HepG2 (cell line): Measurements from ENCODE around the gene AP5Z1. TPM values are rescaled to one million over a fixed set of nuclear protein-coding genes. Genes with fewer than 3 reads are reported as not detected.

Experiments used
- ATAC-seq: fragments of 200-7000 bp; cut with Tn5 transposase; 3 replicates; pipeline ENCODE4 v1.9.1; 2020; ENCODE audit warnings: mild to moderate bottlenecking, moderate library complexity
- BruUV-seq: library from RNA; stranded (reverse); fragments of 400-500 nt; replicated peaks from 2 replicates; lab custom pipeline; 2021; lab: Mats Ljungman, UMichigan
- CTCF ChIA-PET: fragments of 300-600 bp; formaldehyde crosslinking; extraction: SDS; loops from one replicate; lab custom pipeline; 2021; ENCODE audit warnings: low total read pairs, inconsistent platforms, low intra/inter-chr PET ratio; lab: Yijun Ruan, JAX
- POLR2A ChIA-PET: fragments of 350-600 bp; sonication (Branson Sonifier 250); formaldehyde crosslinking; loops from one replicate; lab custom pipeline; 2020; ENCODE audit warnings: antibody characterized with exemption, inconsistent platforms; lab: Yijun Ruan, JAX
- DNase-seq: peaks from one replicate; pipeline ENCODE4 v3.0.0-alpha.2; 2015; ENCODE audit warnings: low spot score
- FAIRE-seq: peaks from 3 replicates; lab custom pipeline; 2011; peaks lifted over from hg19 to GRCh38; lab: Jason Lieb, UNC
- H2AFZ ChIP-seq: one replicate; pipeline ENCODE4 v1.6.1; 2011; ENCODE audit warnings: low read length, inconsistent platforms
- H3K27ac ChIP-seq: fragments of 300-600 bp; 3 replicates; pipeline ENCODE4 v1.8.0; 2011; ENCODE audit warnings: mixed run types, mild to moderate bottlenecking, mixed read lengths, low read length, inconsistent platforms; ENCODE audit not compliant: insufficient read depth; ENCODE audit errors: extremely low read length
- H3K27me3 ChIP-seq, 2 experiments: fragments of 200-600 bp in 1 of 2; 2 replicates in 1 of 2; 3 replicates in 1 of 2; pipeline versions ENCODE4 v1.6.0 to v1.8.0; 2011; ENCODE audit warnings: low read length in 2 of 2, mild to moderate bottlenecking in 2 of 2, moderate library complexity in 2 of 2, inconsistent platforms in 1 of 2; ENCODE audit not compliant: insufficient read depth in 2 of 2, control insufficient read depth in 1 of 2
- H3K36me3 ChIP-seq, 2 experiments: fragments of 200-600 bp in 1 of 2; replicated peaks in 1 of 2; 2 replicates in 1 of 2; 3 replicates in 1 of 2; pipeline versions ENCODE4 v1.5.1 to v1.8.0; 2011; ENCODE audit warnings: low read length in 2 of 2, inconsistent platforms in 1 of 2; ENCODE audit not compliant: insufficient read depth in 2 of 2, control insufficient read depth in 1 of 2
- H3K4me1 ChIP-seq: 2 replicates; pipeline ENCODE4 v1.5.1; 2012; ENCODE audit warnings: low read length, inconsistent platforms; ENCODE audit not compliant: insufficient read depth
- H3K4me2 ChIP-seq: 2 replicates; pipeline ENCODE4 v1.6.0; 2011; ENCODE audit warnings: low read depth, low read length, inconsistent platforms
- H3K4me3 ChIP-seq, 3 experiments: fragments of 200-600 bp in 1 of 3; sonication (generic), shearing (Covaris generic) in 1 of 3; replicated peaks in 1 of 3; 2 replicates each; pipeline ENCODE4 v1.5.1; 2011 to 2016; ENCODE audit warnings: low read length in 3 of 3, inconsistent platforms in 2 of 3, low read depth in 2 of 3, mild to moderate bottlenecking in 2 of 3, control low read depth in 1 of 3, mixed read lengths in 1 of 3; ENCODE audit not compliant: insufficient read depth in 1 of 3
- H3K79me2 ChIP-seq: one replicate; pipeline ENCODE4 v1.6.1; 2011; ENCODE audit warnings: low read length, inconsistent platforms; ENCODE audit not compliant: insufficient read depth
- H3K9ac ChIP-seq: 2 replicates; pipeline ENCODE4 v1.6.0; 2011; ENCODE audit warnings: mild to moderate bottlenecking, low read depth, low read length, inconsistent platforms; ENCODE audit not compliant: insufficient read depth
- H3K9me3 ChIP-seq: 2 replicates; pipeline ENCODE4 v1.5.1; 2012; ENCODE audit warnings: mild to moderate bottlenecking, low read length
- H4K20me1 ChIP-seq: 2 replicates; pipeline ENCODE4 v1.6.0; 2011; ENCODE audit warnings: inconsistent platforms, mild to moderate bottlenecking, low read length, moderate library complexity; ENCODE audit not compliant: insufficient read depth
- AGO2 ChIP-seq: fragments of 200-400 bp; formaldehyde crosslinking; optimal IDR thresholded peaks from 2 replicates; pipeline ENCODE3; 2017; ENCODE audit warnings: mild to moderate bottlenecking, low read depth, low read length, moderate library complexity
- ATAD3A ChIP-seq: sonication (generic); formaldehyde crosslinking; IDR thresholded peaks from 2 replicates; pipeline ENCODE4 v1.4.0; 2020; ENCODE audit warnings: missing genetic modification reagents
- E2F1 ChIP-seq: sonication (generic); formaldehyde crosslinking; IDR thresholded peaks from 2 replicates; pipeline ENCODE4 v1.5.0; 2020; ENCODE audit warnings: missing genetic modification reagents
- GTF2F1 ChIP-seq: fragments of 150-350 bp; IDR thresholded peaks from 2 replicates; pipeline ENCODE4 v1.6.1; 2014; ENCODE audit warnings: low read length
- ISX ChIP-seq: sonication (generic); formaldehyde crosslinking; conservative IDR thresholded peaks from 2 replicates; pipeline ENCODE4 v1.5.0; 2020; ENCODE audit warnings: missing genetic modification reagents
- LCORL ChIP-seq, 2 experiments: fragments of 450-650 bp in 1 of 2; sonication (generic) in 1 of 2; formaldehyde crosslinking in 1 of 2; IDR thresholded peaks; 2 replicates each; pipeline versions ENCODE4 v1.5.0 to v1.6.1; 2017 to 2020; ENCODE audit warnings: antibody characterized with exemption in 1 of 2, missing genetic modification reagents in 1 of 2
- POLR2A ChIP-seq, 2 experiments: IDR thresholded peaks; 2 replicates each; pipeline ENCODE4 v1.6.1; 2011; ENCODE audit warnings: low read depth in 2 of 2, low read length in 2 of 2, mild to moderate bottlenecking in 1 of 2, moderate library complexity in 1 of 2; ENCODE audit not compliant: insufficient read depth in 1 of 2
- RXRB ChIP-seq: IDR thresholded peaks from 2 replicates; pipeline ENCODE4 v1.6.1; 2016; ENCODE audit warnings: borderline replicate concordance, missing genetic modification reagents, missing compliant biosample characterization
- SALL1 ChIP-seq: sonication (generic); formaldehyde crosslinking; IDR thresholded peaks from 2 replicates; pipeline ENCODE4 v1.8.0; 2022; ENCODE audit warnings: mild to moderate bottlenecking, missing genetic modification reagents
- SOX13 ChIP-seq, 3 experiments: fragments of 450-650 bp in 1 of 3; sonication (generic) in 1 of 3; formaldehyde crosslinking in 1 of 3; IDR thresholded peaks in 2 of 3; conservative IDR thresholded peaks in 1 of 3; 2 replicates each; pipeline versions ENCODE4 v1.5.0 to v1.6.1; 2016 to 2020; ENCODE audit warnings: antibody characterized with exemption in 1 of 3, mild to moderate bottlenecking in 1 of 3, missing compliant biosample characterization in 1 of 3, missing genetic modification reagents in 1 of 3, moderate library complexity in 1 of 3
- ZC3H13 ChIP-seq: sonication (generic); formaldehyde crosslinking; IDR thresholded peaks from 2 replicates; pipeline ENCODE4 v1.8.1; 2023; ENCODE audit warnings: mild to moderate bottlenecking, missing genetic modification reagents, moderate library complexity
- ZFP36L1 ChIP-seq: sonication (generic); formaldehyde crosslinking; IDR thresholded peaks from 2 replicates; pipeline ENCODE4 v1.8.0; 2022; ENCODE audit warnings: mild to moderate bottlenecking, missing genetic modification reagents, moderate library complexity
- ZNF710 ChIP-seq: sonication (generic); formaldehyde crosslinking; IDR thresholded peaks from 2 replicates; pipeline ENCODE4 v1.5.0; 2020; ENCODE audit warnings: mild to moderate bottlenecking, missing genetic modification reagents, borderline replicate concordance
- ZNF891 ChIP-seq: sonication (generic); formaldehyde crosslinking; IDR thresholded peaks from 2 replicates; pipeline ENCODE4 v1.5.0; 2020; ENCODE audit warnings: mild to moderate bottlenecking, missing genetic modification reagents
- ZSCAN31 ChIP-seq: sonication (generic); formaldehyde crosslinking; IDR thresholded peaks from 2 replicates; pipeline ENCODE4 v1.5.0; 2020; ENCODE audit warnings: low read depth, mild to moderate bottlenecking, missing genetic modification reagents
- WGBS: methylation state at CpG from one replicate; pipeline ENCODE4 v1.1.6; 2017; ENCODE audit warnings: low lambda C conversion rate; 5-methylcytosine and 5-hydroxymethylcytosine counted together
- in situ Hi-C: cut with HindIII; loops from 2 replicates; pipeline ENCODE4 v1.10.0; 2017; ENCODE audit warnings: low pct_unique_long_range_greater_than_20kb; ENCODE audit not compliant: extremely low pct_ligation_motif_present
- intact Hi-C: fragments of 100-400 bp; cut with micrococcal nuclease; formaldehyde crosslinking; loops from one replicate; pipeline ENCODE4 v1.10.0; 2022; ENCODE audit not compliant: unreplicated experiment
- polyA plus RNA-seq, 8 experiments: library from polyadenylated mRNA; depleted of rRNA in 3 of 8; stranded (reverse) in 7 of 8; unstranded in 1 of 8; fragments of >200 nt; fragmentation: Illumina TruSeq in 4 of 8; extraction: Trizol in 4 of 8; gene quantifications; 2 replicates each; pipeline versions ENCODE4 v1.2.1 to v1.2.3, GENCODE V29; 2011 to 2016; ENCODE audit warnings: low read depth in 4 of 8, missing spikeins in 1 of 8, mixed read lengths in 1 of 8; ENCODE audit not compliant: insufficient read depth in 1 of 8
- total RNA-seq, 5 experiments: library from RNA; depleted of rRNA; stranded (reverse); fragments of >200 nt; fragmentation: Illumina TruSeq; extraction: Trizol; gene quantifications; 2 replicates each; pipeline ENCODE4 v1.2.3, GENCODE V29; 2016; ENCODE audit warnings: low read depth in 1 of 5

The AP5Z1 gene
- total and polyA plus RNA-seq, 2 of the 13 experiments (the other 11 are each of a cell fraction or from before 2014, with no cell fraction given) = 9.3 to 15.1 TPM

GRCh38 chr7:4763091-4763793 is 12.2 kb upstream of the AP5Z1 start:
- no TSS peak for BruUV-seq
- CTCF ChIA-PET = no interaction called here
- Histone ChIP-seq H3K27ac (no peak overlapping the region), H3K27me3 (no peaks in the 10 kb centered on the region), H2AFZ (no peak overlapping the region), H3K9me3 (no peaks in the 10 kb centered on the region), H3K4me2 (no peak overlapping the region), H3K9ac (no peak overlapping the region), H3K4me1 (no peaks in the 10 kb centered on the region), H4K20me1 (no peaks in the 10 kb centered on the region), H3K4me3 (no peak overlapping the region), H3K79me2 (no peaks in the 10 kb centered on the region), H3K36me3 (peaks cover 10 to 53% of the 10 kb centered on the region in 2 experiments)
- FAIRE-seq (no peak), ATAC-seq (no peak), DNase-seq (no peak)
- in situ Hi-C loops = loop anchor here (25.0 kb wide), 1 partner anchor 151 kb away; no protein-coding TSS in a partner anchor
- POLR2A ChIA-PET = no interaction called here
- intact Hi-C loops = no loop called here
- 97% methylated on average over 29 of the region's 32 CpGs for WGBS
- TF ChIP-seq ZC3H13 = 0 out of 2 replicates have a peak, but pooled peaks have one; percentile 62
- TF ChIP-seq ZFP36L1 (CRISPR knock-in tag) = no peak
- no peak for TF ChIP-seq ATAD3A

- intact Hi-C loops = no loop called here
- Histone ChIP-seq H3K4me3 (no peak overlapping the region), H3K4me1 (no peaks in the 10 kb centered on the region), H3K27ac (no peak overlapping the region), H3K9me3 (no peaks in the 10 kb centered on the region), H2AFZ (no peak overlapping the region), H3K36me3 (peaks cover 10 to 47% of the 10 kb centered on the region in 2 experiments), H3K79me2 (no peaks in the 10 kb centered on the region), H3K27me3 (no peaks in the 10 kb centered on the region), H3K9ac (no peak overlapping the region), H4K20me1 (no peaks in the 10 kb centered on the region), H3K4me2 (no peak overlapping the region)
- WGBS = 93% methylated on average over 5 of the region's 21 CpGs
- ChIA-PET CTCF (no interaction called here), POLR2A (no interaction called here)
- DNase-seq = no peak
- no peak for ATAC-seq
- in situ Hi-C loops = loop anchor here (25.0 kb wide), 1 partner anchor 151 kb away; no protein-coding TSS in a partner anchor
- no TSS peak for BruUV-seq
- FAIRE-seq = no peak
- peak; percentile 6; the same call in 1 of the 2 replicates for TF ChIP-seq ZC3H13
- no peak for TF ChIP-seq GTF2F1
- TF ChIP-seq POLR2A (IDR thresholded peaks at IDR 0.05; ENCODE audit: insufficient read depth in 1 of 2, low read depth in 2 of 2, low read length in 2 of 2) = 0 out of 4 replicates have a peak, but pooled peaks of 1 of the 2 experiments have one; percentile 10
- TF ChIP-seq E2F1 (CRISPR knock-in tag) = no peak
- no peak for TF ChIP-seq ZNF710 (CRISPR knock-in tag)
- TF ChIP-seq ZSCAN31 = no peak
- TF ChIP-seq ISX = no peak
- TF ChIP-seq SOX13 (IDR thresholded peaks at IDR 0.05) = no peak
- no peak for TF ChIP-seq SOX13 (CRISPR knock-in tag; conservative IDR thresholded peaks at IDR 0.05 in 1 of 2, IDR thresholded peaks at IDR 0.05 in 1 of 2)
- peak; percentile 3 for TF ChIP-seq AGO2
- no peak for TF ChIP-seq LCORL (IDR thresholded peaks at IDR 0.05)
- TF ChIP-seq LCORL (CRISPR knock-in tag; IDR thresholded peaks at IDR 0.05) = no peak
- TF ChIP-seq RXRB (CRISPR knock-in tag) = no peak
- TF ChIP-seq SALL1 (CRISPR knock-in tag) = no peak
- TF ChIP-seq ZNF891 = no peak
Observed at GRCh38 chr7:4763794-4764185, 11.6 kb upstream of the AP5Z1 start.
